ENCODE data around the gene TBC1D2. TPM values are rescaled to one million over a fixed set of nuclear protein-coding genes. Genes with fewer than 3 reads are reported as not detected.

The TBC1D2 gene
- total and polyA plus RNA-seq, 2 donors (not counting 3 experiments of a cell fraction or from before 2014, with no cell fraction given), result 3.4 to 4.5 TPM

- POLR2A ChIA-PET, result interaction anchor here (0.7 kb wide), 1 partner anchor 41 kb away, joined by 3 read pairs; no protein-coding TSS in a partner anchor
Observed at GRCh38 chr9:98231770-98232478, 23.5 kb downstream of the TBC1D2 start.

More at GRCh38 chr9:98231770-98232478, 23.5 kb downstream of the TBC1D2 start:
- CTCF ChIA-PET, result interaction anchor here (1.5 to 1.9 kb wide), 2 partner anchors 8 to 10 kb away, joined by 3 to 6 read pairs; no protein-coding TSS in a partner anchor
- Histone ChIP-seq H3K27me3 (ENCODE audit: control insufficient read depth in 2 of 2, insufficient read depth in 2 of 2, low read length in 2 of 2) (no peaks in the 10 kb centered on the region), H3K4me3 (replicated peaks in 1 of 3; ENCODE audit: insufficient read depth in 1 of 3, low read depth in 1 of 3, low read length in 3 of 3) (no peak overlapping the region), H3K27ac (ENCODE audit: insufficient read depth, low read depth, low read length) (peak overlapping the region; percentile 17), H3K9ac (replicated peaks; ENCODE audit: extremely low read depth, insufficient read depth, low read length) (peak overlapping the region; percentile 9), H3K9me1 (replicated peaks; ENCODE audit: control insufficient read depth, extremely low read depth, insufficient read depth, low read length) (no peaks in the 10 kb centered on the region), H3K9me3 (replicated peaks; ENCODE audit: control insufficient read depth, insufficient read depth, low read length) (no peaks in the 10 kb centered on the region), H3K4me1 (ENCODE audit: control insufficient read depth, extremely low read depth, insufficient read depth, low read length) (no peaks in the 10 kb centered on the region), H3K79me2 (ENCODE audit: control insufficient read depth, insufficient read depth, low read length) (no peaks in the 10 kb centered on the region), H3K36me3 (ENCODE audit: control insufficient read depth in 2 of 2, extremely low read depth in 1 of 2, insufficient read depth in 2 of 2, low read length in 2 of 2) (no peaks in the 10 kb centered on the region), H3K4me2 (ENCODE audit: insufficient read depth, low read length) (no peak overlapping the region), H2AFZ (ENCODE audit: low read depth, low read length) (no peak overlapping the region), H4K20me1 (replicated peaks; ENCODE audit: control insufficient read depth, extremely low read depth, insufficient read depth, low read length) (no peaks in the 10 kb centered on the region)
- FAIRE-seq, result peak; percentile 53
- BruUV-seq (replicated peaks), result no TSS peak
- intact Hi-C loops (cut with micrococcal nuclease), result no loop called here
- DNase-seq (ENCODE audit: low read depth, low spot score), result no peak
- no peak for TF ChIP-seq MAX (IDR thresholded peaks at IDR 0.05; ENCODE audit: insufficient read depth, insufficient read length)
- TF ChIP-seq MYC (IDR thresholded peaks at IDR 0.05; ENCODE audit: low read depth, low read length), result no peak
- TF ChIP-seq EZH2 (IDR thresholded peaks at IDR 0.05; ENCODE audit: borderline replicate concordance, low read depth, low read length, severe bottlenecking), result no peak
- no peak for TF ChIP-seq CTCF (IDR thresholded peaks at IDR 0.05; ENCODE audit: extremely low read depth in 1 of 2, insufficient read depth in 1 of 2, low read depth in 1 of 2, low read length in 2 of 2)
- TF ChIP-seq FOS (IDR thresholded peaks at IDR 0.05; ENCODE audit: borderline replicate concordance, insufficient read depth, low read length), result peak; percentile 64
- no peak for TF ChIP-seq POLR2A (IDR thresholded peaks at IDR 0.05; ENCODE audit: low read depth, low read length)
- no peak for TF ChIP-seq POLR2AphosphoS5 (IDR thresholded peaks at IDR 0.05; ENCODE audit: insufficient read depth, low read depth, low read length)
- TF ChIP-seq JUN (IDR thresholded peaks at IDR 0.05; ENCODE audit: borderline replicate concordance, insufficient read depth, insufficient read length, low read depth), result peak; percentile 33
- dilution Hi-C loops (cut with MboI; ENCODE audit: extremely low pct_ligation_motif_present, low sequenced_read_pairs), result no loop called here

Data from endothelial cell of umbilical vein (primary cell).